ENCODE measurements around the gene PRKCA. TPM values are rescaled to one million over a fixed set of nuclear protein-coding genes. Genes with fewer than 3 reads are reported as not detected.

Gene PRKCA
- total and polyA plus RNA-seq, 9 donors, result 9.1 to 67.6 (median 37.2) TPM

- no peak for TF ChIP-seq EP300 (IDR thresholded peaks at IDR 0.05)
- TF ChIP-seq, protein P1, sequence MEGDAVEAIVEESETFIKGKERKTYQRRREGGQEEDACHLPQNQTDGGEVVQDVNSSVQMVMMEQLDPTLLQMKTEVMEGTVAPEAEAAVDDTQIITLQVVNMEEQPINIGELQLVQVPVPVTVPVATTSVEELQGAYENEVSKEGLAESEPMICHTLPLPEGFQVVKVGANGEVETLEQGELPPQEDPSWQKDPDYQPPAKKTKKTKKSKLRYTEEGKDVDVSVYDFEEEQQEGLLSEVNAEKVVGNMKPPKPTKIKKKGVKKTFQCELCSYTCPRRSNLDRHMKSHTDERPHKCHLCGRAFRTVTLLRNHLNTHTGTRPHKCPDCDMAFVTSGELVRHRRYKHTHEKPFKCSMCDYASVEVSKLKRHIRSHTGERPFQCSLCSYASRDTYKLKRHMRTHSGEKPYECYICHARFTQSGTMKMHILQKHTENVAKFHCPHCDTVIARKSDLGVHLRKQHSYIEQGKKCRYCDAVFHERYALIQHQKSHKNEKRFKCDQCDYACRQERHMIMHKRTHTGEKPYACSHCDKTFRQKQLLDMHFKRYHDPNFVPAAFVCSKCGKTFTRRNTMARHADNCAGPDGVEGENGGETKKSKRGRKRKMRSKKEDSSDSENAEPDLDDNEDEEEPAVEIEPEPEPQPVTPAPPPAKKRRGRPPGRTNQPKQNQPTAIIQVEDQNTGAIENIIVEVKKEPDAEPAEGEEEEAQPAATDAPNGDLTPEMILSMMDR (IDR thresholded peaks at IDR 0.05), result no peak
- TF ChIP-seq POLR2A (IDR thresholded peaks at IDR 0.05), result no peak
Observed at GRCh38 chr17:66364990-66365490, 62.6 kb downstream of the PRKCA start.

DNA sequence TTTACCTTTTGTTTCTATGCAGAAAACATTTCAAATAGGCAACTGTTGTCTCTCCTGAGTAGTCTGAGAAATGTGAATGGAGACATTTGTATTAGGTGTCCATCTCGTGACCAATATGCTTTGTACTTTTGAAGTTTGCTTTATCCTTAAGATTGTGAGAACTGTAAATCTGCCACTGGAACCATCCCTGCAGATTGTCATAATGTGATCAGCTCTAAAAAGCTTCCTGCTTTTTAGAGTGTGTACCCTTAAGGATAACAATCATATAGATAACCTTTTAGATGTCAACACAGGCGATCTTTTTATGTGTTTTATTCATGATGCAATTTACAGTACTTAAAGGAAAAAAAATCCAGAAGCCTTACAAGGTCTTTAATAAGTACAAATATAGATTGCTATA, 63.5 kb downstream of the PRKCA start:
- WGBS, 3 donors, result 86 to 93% (median 87%) methylated on average over 2 of the region's 2 CpGs
- no peaks in the 10 kb centered on the region for H3K9me3 ChIP-seq
- no peak for DNase-seq
- no peak overlapping the region for H3K27ac ChIP-seq
- H3K27me3 ChIP-seq, result no peaks in the 10 kb centered on the region
- H3K4me1 ChIP-seq (ENCODE audit: insufficient read depth), result peaks cover 2% of the 10 kb centered on the region
- H3K4me3 ChIP-seq, result no peak overlapping the region
- TF ChIP-seq EP300 (IDR thresholded peaks at IDR 0.05), result no peak
- TF ChIP-seq POLR2A (IDR thresholded peaks at IDR 0.05), result no peak
- TF ChIP-seq, protein P1 (IDR thresholded peaks at IDR 0.05), result no peak
- intact Hi-C loops (cut with DNase I), result no loop called here
- H3K36me3 ChIP-seq, result no peaks in the 10 kb centered on the region

More at GRCh38 chr17:66364990-66365490, 62.6 kb downstream of the PRKCA start:
- H3K4me3 ChIP-seq, result no peak overlapping the region
- H3K27ac ChIP-seq, result no peak overlapping the region
- H3K27me3 ChIP-seq, result no peaks in the 10 kb centered on the region
- H3K4me1 ChIP-seq (ENCODE audit: insufficient read depth), result peaks cover 6% of the 10 kb centered on the region
- intact Hi-C loops (cut with DNase I), result no loop called here
- 36 to 56% (median 45%) methylated on average over 4 of the region's 4 CpGs for WGBS, 3 donors
- DNase-seq, result no peak
- H3K9me3 ChIP-seq, result no peaks in the 10 kb centered on the region
- no peaks in the 10 kb centered on the region for H3K36me3 ChIP-seq

DNA sequence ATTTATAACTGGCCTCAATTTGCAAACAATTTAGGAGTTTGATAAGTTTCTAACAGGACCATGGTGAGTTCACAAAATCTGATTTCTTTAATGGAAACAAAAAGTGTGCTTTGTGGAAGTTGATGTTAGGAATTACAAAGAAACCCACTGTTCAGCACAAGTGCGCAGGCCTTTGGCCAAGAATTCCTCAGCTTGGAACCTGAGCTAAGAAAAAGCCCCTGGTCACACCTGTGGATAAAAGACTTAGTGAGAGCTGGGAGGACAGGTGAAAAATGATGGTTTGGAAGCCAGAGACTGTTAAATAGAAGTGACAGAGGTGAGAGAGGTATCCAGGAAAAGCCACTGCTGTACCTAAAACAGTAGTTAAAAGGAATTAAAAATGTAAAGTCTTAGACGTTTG, 64.7 kb downstream of the PRKCA start:
- 73 to 86% (median 75%) methylated on average over 2 of the region's 2 CpGs for WGBS, 3 donors
- intact Hi-C loops (cut with DNase I), result no loop called here
- Histone ChIP-seq H3K9me3 (no peaks in the 10 kb centered on the region), H3K27me3 (no peaks in the 10 kb centered on the region), H3K27ac (no peak overlapping the region), H3K36me3 (no peaks in the 10 kb centered on the region), H3K4me3 (no peak overlapping the region), H3K4me1 (ENCODE audit: insufficient read depth) (no peaks in the 10 kb centered on the region)
- TF ChIP-seq EP300 (IDR thresholded peaks at IDR 0.05) (no peak), POLR2A (IDR thresholded peaks at IDR 0.05) (no peak)
- TF ChIP-seq, protein P1 (IDR thresholded peaks at IDR 0.05), result no peak
- no peak for DNase-seq

DNA sequence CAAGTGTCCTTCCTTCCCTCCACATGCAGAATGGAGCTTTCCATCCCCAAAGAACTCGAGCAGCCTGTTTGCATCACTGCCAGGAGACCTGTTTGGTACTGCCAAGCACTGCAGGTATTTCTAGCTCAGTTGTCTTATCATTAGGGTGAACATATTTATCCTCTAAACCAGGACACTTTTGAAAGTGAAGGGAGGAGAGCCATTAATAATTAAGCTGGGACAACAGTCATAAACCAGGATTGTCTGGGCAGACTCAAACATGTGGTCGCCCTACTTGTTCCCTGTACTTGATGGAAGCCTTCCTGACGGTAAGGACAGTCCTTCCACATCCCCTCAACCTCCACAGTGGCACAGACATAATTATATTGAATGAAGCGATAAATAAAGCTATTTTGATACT, 67.4 kb downstream of the PRKCA start:
- Histone ChIP-seq H3K4me1 (ENCODE audit: insufficient read depth) (no peaks in the 10 kb centered on the region), H3K27me3 (no peaks in the 10 kb centered on the region), H3K27ac (no peak overlapping the region), H3K36me3 (no peaks in the 10 kb centered on the region), H3K4me3 (no peak overlapping the region), H3K9me3 (no peaks in the 10 kb centered on the region)
- TF ChIP-seq, protein P1 (IDR thresholded peaks at IDR 0.05), result no peak
- TF ChIP-seq POLR2A (IDR thresholded peaks at IDR 0.05) (no peak), EP300 (IDR thresholded peaks at IDR 0.05) (no peak)
- intact Hi-C loops (cut with DNase I), result no loop called here
- DNase-seq, result no peak
- WGBS, 3 donors, result 96 to 97% (median 97%) methylated on average over 4 of the region's 4 CpGs

All from ovary (tissue), 9 donors.